Progenitor cell of endocrine pancreas (in vitro differentiated cells): ENCODE measurements around the gene DCXR. TPM values are rescaled to one million over a fixed set of nuclear protein-coding genes. Genes with fewer than 3 reads are reported as not detected.

Source experiments
- DNase-seq: peaks from one replicate; pipeline ENCODE4 v3.0.0; 2021; ENCODE audit warnings: low spot score; ENCODE audit not compliant: unreplicated experiment
- H3K27ac Mint-ChIP-seq: 2 replicates; pipeline ENCODE4 v1.8.0; 2021; ENCODE audit warnings: mild to moderate bottlenecking, moderate library complexity, mixed read lengths
- H3K27me3 Mint-ChIP-seq: 2 replicates; pipeline ENCODE4 v1.8.0; 2021; ENCODE audit warnings: mixed read lengths
- H3K36me3 Mint-ChIP-seq: 2 replicates; pipeline ENCODE4 v1.8.0; 2022; ENCODE audit warnings: mixed read lengths; ENCODE audit not compliant: insufficient read depth
- H3K4me1 Mint-ChIP-seq: 2 replicates; pipeline ENCODE4 v1.8.0; 2021; ENCODE audit warnings: low read depth, mixed read lengths
- H3K4me3 Mint-ChIP-seq: 2 replicates; pipeline ENCODE4 v1.8.0; 2021; ENCODE audit warnings: low read depth, mild to moderate bottlenecking, moderate library complexity, mixed read lengths
- H3K9me3 Mint-ChIP-seq: 2 replicates; pipeline ENCODE4 v1.8.0; 2021; ENCODE audit warnings: low read depth, mixed read lengths
- CTCF ChIP-seq: fragments of 200-600 bp; sonication (generic); IDR thresholded peaks from one replicate; pipeline ENCODE4 v1.5.0; 2021; ENCODE audit warnings: antibody characterized with exemption, mild to moderate bottlenecking; ENCODE audit not compliant: unreplicated experiment
- total RNA-seq: library from RNA; stranded (reverse); gene quantifications from 2 replicates; pipeline ENCODE4 v1.2.1, GENCODE V29; 2021

Gene DCXR
- total RNA-seq, 1 donor from 2014 or later = 72.2 TPM

- Mint-ChIP-seq H3K27me3 (peaks cover 16% of the 10 kb centered on the region), H3K4me1 (no peaks in the 10 kb centered on the region), H3K9me3 (no peaks in the 10 kb centered on the region), H3K4me3 (no peak overlapping the region), H3K27ac (no peak overlapping the region), H3K36me3 (peaks cover 2% of the 10 kb centered on the region)
- DNase-seq = no peak
- no peak for TF ChIP-seq CTCF
Measured at GRCh38 chr17:82076785-82077591, 39.5 kb upstream of the DCXR start.

GRCh38 chr17:82076018-82076784, 38.7 kb upstream of the DCXR start:
- no peaks in the 10 kb centered on the region for H3K9me3 Mint-ChIP-seq
- H3K4me3 Mint-ChIP-seq = no peak overlapping the region
- H3K36me3 Mint-ChIP-seq = peaks cover 2% of the 10 kb centered on the region
- no peak for TF ChIP-seq CTCF
- H3K27ac Mint-ChIP-seq = no peak overlapping the region
- no peaks in the 10 kb centered on the region for H3K4me1 Mint-ChIP-seq
- peaks cover 16% of the 10 kb centered on the region for H3K27me3 Mint-ChIP-seq
- no peak for DNase-seq

GRCh38 chr17:82073446-82073845, 35.9 kb upstream of the DCXR start:
- Mint-ChIP-seq H3K27me3 (peaks cover 20% of the 10 kb centered on the region), H3K36me3 (peaks cover 2% of the 10 kb centered on the region), H3K4me1 (no peaks in the 10 kb centered on the region), H3K27ac (no peak overlapping the region), H3K4me3 (no peak overlapping the region), H3K9me3 (no peaks in the 10 kb centered on the region)
- no peak for DNase-seq
- no peak for TF ChIP-seq CTCF

GRCh38 chr17:82072827-82073226, 35.3 kb upstream of the DCXR start:
- Mint-ChIP-seq H3K4me3 (no peak overlapping the region), H3K36me3 (no peaks in the 10 kb centered on the region), H3K27ac (no peak overlapping the region), H3K4me1 (no peaks in the 10 kb centered on the region), H3K27me3 (peaks cover 20% of the 10 kb centered on the region), H3K9me3 (no peaks in the 10 kb centered on the region)
- TF ChIP-seq CTCF = no peak
- no peak for DNase-seq

GRCh38 chr17:82070611-82071010, 33.1 kb upstream of the DCXR start:
- no peak for TF ChIP-seq CTCF
- Mint-ChIP-seq H3K4me3 (no peak overlapping the region), H3K27me3 (peaks cover 20% of the 10 kb centered on the region), H3K9me3 (no peaks in the 10 kb centered on the region), H3K4me1 (peaks cover 1% of the 10 kb centered on the region), H3K36me3 (no peaks in the 10 kb centered on the region), H3K27ac (no peak overlapping the region)
- no peak for DNase-seq
